Heart right ventricle (tissue), 16 donors: ENCODE results near the gene SLC4A5. TPM values are rescaled to one million over a fixed set of nuclear protein-coding genes. Genes with fewer than 3 reads are reported as not detected.
A peak's percentile ranks its signal among the peaks of the same experiment; 100 is the strongest.

Experiments
- ATAC-seq, 8 donors: fragments of 200-7000 bp; cut with Tn5 transposase; one replicate each; pipeline ENCODE4 v1.9.1; 2020; ENCODE audit warnings: mild to moderate bottlenecking in 8 of 8, moderate library complexity in 8 of 8, moderate number of reproducible peaks in 1 of 8
- DNase-seq, 2 donors: peaks; one replicate each; pipeline ENCODE4 v3.0.0-alpha.2; 2020
- H3K27ac ChIP-seq, 10 donors: fragments of 200-600 bp; sonication (generic) in 2 of 10; one replicate each; pipeline versions ENCODE4 v1.5.0 to v1.8.0; 2020 to 2022; ENCODE audit warnings: mild to moderate bottlenecking in 3 of 10
- H3K27me3 ChIP-seq, 7 donors: fragments of 200-600 bp; one replicate each; pipeline ENCODE4 v1.8.0; 2021 to 2022; ENCODE audit warnings: mild to moderate bottlenecking in 2 of 7
- H3K36me3 ChIP-seq, 9 donors: fragments of 200-600 bp; sonication (generic) in 1 of 9; one replicate each; pipeline versions ENCODE4 v1.5.0 to v1.8.0; 2020 to 2022; ENCODE audit warnings: mild to moderate bottlenecking in 2 of 9
- H3K4me1 ChIP-seq, 9 donors: fragments of 200-600 bp; sonication (generic) in 1 of 9; one replicate each; pipeline versions ENCODE4 v1.5.0 to v1.8.0; 2020 to 2022; ENCODE audit warnings: mild to moderate bottlenecking in 4 of 9
- H3K4me3 ChIP-seq, 10 donors: fragments of 200-600 bp; sonication (generic) in 2 of 10; one replicate each; pipeline versions ENCODE4 v1.5.0 to v1.8.0; 2020 to 2022; ENCODE audit warnings: mild to moderate bottlenecking in 7 of 10, moderate library complexity in 2 of 10
- H3K9me3 ChIP-seq, 11 donors: fragments of 200-600 bp in 10 of 11; sonication (generic) in 2 of 11; one replicate each; pipeline versions ENCODE4 v1.5.0 to v1.8.0; 2013 to 2022; ENCODE audit warnings: mild to moderate bottlenecking in 2 of 11, control low read depth in 1 of 11, moderate library complexity in 1 of 11
- WGBS, 2 donors: extraction: QIAGEN DNeasy Blood & Tissue Kit; methylation state at CpG; one replicate each; pipeline ENCODE4 v1.1.7; 2013; ENCODE audit warnings: inconsistent platforms in 1 of 2; 5-methylcytosine and 5-hydroxymethylcytosine counted together
- intact Hi-C, 10 donors: fragments of 100-400 bp; cut with DNase I; formaldehyde crosslinking; loops; one replicate each; pipeline versions ENCODE4 v1.11.1 to v1.14.2; 2022
- polyA plus RNA-seq, 2 donors: library from polyadenylated mRNA; stranded (reverse); fragments of 200-250 nt; gene quantifications; one replicate each; pipeline ENCODE4 v1.2.3, GENCODE V29; 2013
- total RNA-seq, 10 donors: library from RNA; stranded (reverse); fragmentation: NEBNext Ultra II Directional in 3 of 10; extraction: Animal tissue kit (Norgen Biotek cat#: 25700) in 3 of 10; gene quantifications; one replicate each; pipeline versions ENCODE4 v1.2.1 to v1.2.4, GENCODE V29; 2021 to 2023
- TF ChIP-seq, protein P1 (sequence below), 9 donors: fragments of 200-600 bp; sonication (generic) in 2 of 9; IDR thresholded peaks; one replicate each; pipeline versions ENCODE4 v1.5.0 to v1.8.0; 2021 to 2022; ENCODE audit warnings: antibody characterized with exemption in 9 of 9, mild to moderate bottlenecking in 5 of 9, moderate library complexity in 1 of 9
- donor health status: Arrhythmogenic right ventricular cardiomyopathy.
- donor health status: ischemic (EF 13 %, LVEDD 7.1; RV severe dilation, severe dysfunction).
- donor health status: healthy with polysubstance abuse.
- donor health status: DM: no; HTN: yes; CAD: no.
- donor health status: DM: no; HTN: no; CAD: no.
- donor health status: ischemic (EF 25% LVEDD 6.9; RV normal size, moderate dysfunction).
- donor health status: ischemic (EF 25% LVEDD 5.7; RV mildly dilated, moderate dysfunction).
- donor health status: healthy.
- donor health status: DM: yes; HTN: yes; CAD: no.
- donor health status: Ischemic cardiomyopathy.
- donor health status: ischemic (EF 35%, LVEDD 5.7; RV mildly dilated, moderate dysfunction).
- donor health status: nonischemic (EF 11% LVEDD 7.7; RV severe dilation, severe dysfunction).
- donor health status: DM: yes; HTN: yes; CAD: no.
- donor health status: PGD.
- donor health status: ischemic (EF 29% LVEDD 5.4; RV normal size, mild dysfunction).
- donor health status: nonischemic (EF 23%, LVEDD 6.1; RV moderate dilation, normal function).

The SLC4A5 gene
- total and polyA plus RNA-seq, 12 donors, result 0.43 to 4.6 (median 1.9) TPM

DNA sequence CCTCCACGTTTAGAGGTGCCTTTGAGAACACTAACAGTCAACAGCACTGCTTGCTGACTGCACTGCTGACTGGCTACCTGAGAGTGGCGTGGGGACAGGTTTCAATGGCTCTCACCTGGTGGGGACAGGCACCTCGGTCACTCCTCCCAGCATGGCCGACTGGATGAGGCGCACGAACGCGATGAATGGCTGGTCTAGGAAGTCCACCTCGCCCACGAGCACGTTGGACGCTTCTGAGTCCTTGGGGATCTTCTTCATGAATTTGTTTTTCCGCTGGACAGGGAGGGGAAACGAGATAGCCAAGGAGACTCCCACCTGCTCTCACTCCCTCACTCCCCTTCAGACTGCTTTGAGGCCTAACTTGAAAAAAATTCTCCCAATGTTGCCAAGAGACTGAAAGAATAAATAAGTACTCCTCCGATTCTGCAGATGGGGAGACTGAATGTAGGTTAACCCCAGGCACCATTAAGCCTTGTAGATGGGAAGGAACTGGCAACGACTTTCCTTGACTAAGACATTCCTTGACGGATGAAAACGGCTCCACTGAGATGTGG, 87.5 kb downstream of the SLC4A5 start:
- 83 to 84% methylated on average over 18 of the region's 18 CpGs for WGBS, 2 donors
- TF ChIP-seq, protein P1, sequence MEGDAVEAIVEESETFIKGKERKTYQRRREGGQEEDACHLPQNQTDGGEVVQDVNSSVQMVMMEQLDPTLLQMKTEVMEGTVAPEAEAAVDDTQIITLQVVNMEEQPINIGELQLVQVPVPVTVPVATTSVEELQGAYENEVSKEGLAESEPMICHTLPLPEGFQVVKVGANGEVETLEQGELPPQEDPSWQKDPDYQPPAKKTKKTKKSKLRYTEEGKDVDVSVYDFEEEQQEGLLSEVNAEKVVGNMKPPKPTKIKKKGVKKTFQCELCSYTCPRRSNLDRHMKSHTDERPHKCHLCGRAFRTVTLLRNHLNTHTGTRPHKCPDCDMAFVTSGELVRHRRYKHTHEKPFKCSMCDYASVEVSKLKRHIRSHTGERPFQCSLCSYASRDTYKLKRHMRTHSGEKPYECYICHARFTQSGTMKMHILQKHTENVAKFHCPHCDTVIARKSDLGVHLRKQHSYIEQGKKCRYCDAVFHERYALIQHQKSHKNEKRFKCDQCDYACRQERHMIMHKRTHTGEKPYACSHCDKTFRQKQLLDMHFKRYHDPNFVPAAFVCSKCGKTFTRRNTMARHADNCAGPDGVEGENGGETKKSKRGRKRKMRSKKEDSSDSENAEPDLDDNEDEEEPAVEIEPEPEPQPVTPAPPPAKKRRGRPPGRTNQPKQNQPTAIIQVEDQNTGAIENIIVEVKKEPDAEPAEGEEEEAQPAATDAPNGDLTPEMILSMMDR (IDR thresholded peaks at IDR 0.05), result no peak
- Histone ChIP-seq H3K4me3 (no peak overlapping the region), H3K9me3 (no peaks in the 10 kb centered on the region), H3K36me3 (peaks cover 0 to 10% (median 0%) of the 10 kb centered on the region in 9 donors), H3K27me3 (no peaks in the 10 kb centered on the region), H3K4me1 (peaks cover 0 to 11% (median 0%) of the 10 kb centered on the region in 9 donors), H3K27ac (no peak overlapping the region)
- DNase-seq, result no peak
- intact Hi-C loops, result loop anchor here in 1 of 10 donors (5.0 kb wide), 1 partner anchor 77 kb away; no protein-coding TSS in a partner anchor
- ATAC-seq, result no peak

DNA sequence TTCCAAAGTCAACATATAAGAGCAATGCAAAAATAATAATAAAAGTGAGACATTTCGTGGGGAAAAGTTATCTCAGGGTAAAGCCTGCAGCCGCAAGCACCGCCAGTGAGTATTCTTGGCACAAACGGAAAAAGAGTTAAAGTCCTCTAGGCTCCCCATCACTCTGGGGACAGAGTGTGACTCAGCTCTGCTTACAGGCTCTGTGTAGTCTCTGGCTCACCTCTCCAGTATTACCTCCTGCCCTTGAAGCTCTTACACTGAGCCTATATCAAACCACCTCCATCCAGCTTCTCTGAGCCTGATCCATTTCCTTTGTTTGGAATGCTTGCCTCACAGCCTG, 89.3 kb downstream of the SLC4A5 start:
- Histone ChIP-seq H3K36me3 (peaks cover 0 to 9% (median 0%) of the 10 kb centered on the region in 9 donors), H3K27ac (peak overlapping the region in 4 of 10 donors; percentile 11 to 47 (median 29)), H3K9me3 (no peaks in the 10 kb centered on the region), H3K27me3 (no peaks in the 10 kb centered on the region), H3K4me1 (peaks cover 0 to 11% (median 0%) of the 10 kb centered on the region in 9 donors), H3K4me3 (no peak overlapping the region)
- TF ChIP-seq, protein P1 (IDR thresholded peaks at IDR 0.05), result no peak
- 47 to 58% methylated on average over 4 of the region's 4 CpGs for WGBS, 2 donors
- DNase-seq (peak in 1 of 2 donors; percentile 31), ATAC-seq (peak in 7 of 8 donors; percentile 68 to 95 (median 90))
- intact Hi-C loops, result loop anchor here in 2 of 10 donors (5.0 kb wide), 2 partner anchors 83 to 138 kb away; no protein-coding TSS in a partner anchor

DNA sequence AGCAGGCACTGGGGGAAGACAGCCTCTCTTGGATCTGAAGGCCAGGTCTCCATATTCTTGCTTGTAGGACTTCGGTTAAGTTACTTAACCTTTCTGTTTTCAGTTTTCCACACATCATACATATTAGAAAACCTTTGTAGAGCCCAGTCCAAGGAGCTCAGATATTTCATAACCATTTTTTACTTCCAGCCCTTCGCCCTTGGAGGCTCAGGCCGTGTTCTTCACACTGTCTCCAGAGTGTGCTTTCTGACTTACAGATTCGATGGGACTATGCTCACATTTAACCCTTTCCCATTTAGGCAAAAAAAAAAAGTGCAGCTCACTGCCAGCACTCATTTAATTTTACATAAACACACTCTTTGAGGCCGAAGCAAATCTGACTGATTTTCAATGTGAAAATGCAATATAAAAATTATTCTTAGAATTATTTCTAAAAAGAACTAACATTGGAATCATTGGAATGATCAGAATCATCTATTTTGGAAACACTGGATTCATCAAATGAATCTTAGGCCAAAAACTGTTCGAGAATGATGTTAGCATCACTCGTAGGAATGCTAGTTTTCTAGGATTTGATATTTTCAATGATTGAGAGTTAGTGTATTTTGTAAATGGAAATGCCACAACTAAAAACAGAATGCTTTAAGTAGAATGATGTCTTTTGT, 89.8 kb downstream of the SLC4A5 start:
- ATAC-seq (no peak), DNase-seq (no peak)
- peaks cover 0 to 11% (median 0%) of the 10 kb centered on the region in 9 donors for H3K4me1 ChIP-seq
- H3K27ac ChIP-seq, result peak overlapping the region in 1 of 10 donors; percentile 28
- H3K9me3 ChIP-seq, result no peaks in the 10 kb centered on the region
- H3K27me3 ChIP-seq, result no peaks in the 10 kb centered on the region
- WGBS, 2 donors, result 63 to 69% methylated on average over 7 of the region's 7 CpGs
- H3K4me3 ChIP-seq, result no peak overlapping the region
- intact Hi-C loops, result loop anchor here in 2 of 10 donors (5.0 kb wide), 2 partner anchors 84 to 139 kb away; no protein-coding TSS in a partner anchor
- H3K36me3 ChIP-seq, result peaks cover 0 to 6% (median 0%) of the 10 kb centered on the region in 9 donors
- TF ChIP-seq, protein P1 (IDR thresholded peaks at IDR 0.05), result no peak

DNA sequence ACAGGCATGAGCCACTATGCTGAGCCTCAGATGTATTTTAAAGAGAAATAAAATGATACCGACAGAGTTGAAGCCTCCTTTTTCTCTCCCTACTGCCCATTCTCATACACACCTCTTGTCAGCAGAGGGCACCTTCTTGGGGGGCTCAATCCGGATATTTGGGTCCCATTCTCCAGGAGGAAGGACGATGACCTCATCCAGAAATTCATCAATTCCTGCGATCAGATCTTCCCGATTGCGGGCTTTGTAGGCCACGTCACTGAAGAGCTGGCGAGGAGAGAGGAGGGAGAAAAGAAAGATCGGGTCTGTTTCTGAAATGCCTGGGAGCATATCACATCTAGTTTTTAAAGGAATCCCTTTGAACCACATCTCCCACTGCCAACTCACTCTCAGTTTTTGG, 90.4 kb downstream of the SLC4A5 start:
- ATAC-seq (no peak), DNase-seq (no peak)
- Histone ChIP-seq H3K4me1 (peaks cover 0 to 11% (median 0%) of the 10 kb centered on the region in 9 donors), H3K9me3 (no peaks in the 10 kb centered on the region), H3K27ac (no peak overlapping the region), H3K27me3 (no peaks in the 10 kb centered on the region), H3K36me3 (peaks cover 0 to 7% (median 0%) of the 10 kb centered on the region in 9 donors), H3K4me3 (no peak overlapping the region)
- WGBS, 2 donors, result 82 to 85% methylated on average over 9 of the region's 9 CpGs
- intact Hi-C loops, result loop anchor here in 2 of 10 donors (5.0 kb wide), 2 partner anchors 84 to 139 kb away; no protein-coding TSS in a partner anchor
- TF ChIP-seq, protein P1 (IDR thresholded peaks at IDR 0.05), result no peak
